GM18951 (cell line): ENCODE measurements around the gene KRT84.

Experiments used
- POLR2A ChIP-seq: IDR thresholded peaks from 4 replicates; pipeline ENCODE4 v1.6.1; 2011; ENCODE audit warnings: mild to moderate bottlenecking; ENCODE audit not compliant: insufficient read length, insufficient read depth; ENCODE audit errors: extremely low read depth
- in situ Hi-C: fragments of 300-500 bp; cut with MboI; formaldehyde crosslinking; loops from one replicate; pipeline ENCODE4 v1.12.0; 2022; ENCODE audit warnings: low sequenced_read_pairs, mixed read lengths, inconsistent platforms; ENCODE audit not compliant: unreplicated experiment

KRT84 gene

GRCh38 chr12:52334185-52334584 lies 51.3 kb downstream of the KRT84 start:
- in situ Hi-C loops = no loop called here
- no peak for TF ChIP-seq POLR2A

- in situ Hi-C loops = no loop called here
- TF ChIP-seq POLR2A = no peak
Measured at GRCh38 chr12:52333321-52333720, 52.1 kb downstream of the KRT84 start.

- in situ Hi-C loops = no loop called here
- no peak for TF ChIP-seq POLR2A
Measured at GRCh38 chr12:52332381-52332780, 53.1 kb downstream of the KRT84 start.

GRCh38 chr12:52331833-52332232 lies 53.6 kb downstream of the KRT84 start:
- TF ChIP-seq POLR2A = no peak
- in situ Hi-C loops = no loop called here

DNA sequence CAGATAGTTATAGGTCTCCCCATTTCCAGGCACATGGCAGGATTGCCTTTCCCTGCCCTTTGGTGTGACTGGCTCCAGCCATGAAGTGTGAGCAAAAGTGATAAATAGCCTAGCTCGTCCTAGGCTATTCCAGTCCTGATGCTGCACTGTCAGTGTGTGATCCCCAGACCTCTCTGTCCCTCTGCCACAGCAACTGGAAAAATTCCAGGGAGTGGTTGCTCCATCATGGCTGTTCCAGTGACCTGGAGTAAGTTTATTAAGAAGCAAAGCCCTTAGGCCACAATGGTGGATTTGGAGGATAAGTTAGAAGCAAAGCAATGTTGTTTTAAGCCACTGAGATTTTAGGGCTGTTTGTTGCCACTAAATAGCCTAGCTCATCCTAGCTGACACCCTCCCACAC lies 54.4 kb downstream of the KRT84 start:
- no peak for TF ChIP-seq POLR2A
- in situ Hi-C loops = no loop called here

DNA sequence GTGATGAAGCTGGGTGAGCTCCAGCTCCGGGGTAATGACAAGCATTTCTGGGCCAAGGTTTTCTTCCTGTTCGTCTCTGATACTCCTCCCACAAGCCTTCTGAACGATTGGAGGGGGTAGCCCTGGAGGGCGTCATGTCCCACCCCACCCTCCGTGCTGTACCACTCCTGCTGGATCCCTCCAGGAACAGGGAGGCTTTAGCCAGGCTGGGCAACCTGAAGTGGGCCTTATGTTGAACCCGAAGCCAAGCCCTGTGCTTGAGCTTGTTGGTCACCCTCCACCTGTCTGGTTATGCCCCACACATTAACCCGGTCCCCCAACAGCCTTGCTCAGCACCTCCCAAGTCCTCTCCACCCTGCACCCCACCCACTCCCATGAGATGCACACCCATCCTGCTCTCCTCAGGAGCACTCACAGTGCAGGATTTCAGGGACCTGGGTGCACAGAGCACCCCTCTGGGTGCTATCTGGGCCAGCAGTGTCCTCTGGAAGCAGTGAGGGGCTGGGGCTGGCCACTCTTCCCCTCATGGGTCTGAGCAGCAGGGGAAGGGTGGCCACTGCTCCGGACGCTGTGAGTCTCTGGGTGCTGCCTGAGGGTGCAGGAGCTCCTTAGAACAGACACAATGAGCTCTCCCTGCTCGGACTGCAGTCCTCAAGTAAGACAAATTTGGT lies 57.5 kb downstream of the KRT84 start:
- TF ChIP-seq POLR2A = no peak
- in situ Hi-C loops = no loop called here
